ENCODE data around the gene ACVR1B. TPM values are rescaled to one million over a fixed set of nuclear protein-coding genes. Genes with fewer than 3 reads are reported as not detected.

ACVR1B gene
- total and polyA plus RNA-seq, 2 donors (not counting 3 experiments of a cell fraction or from before 2014, with no cell fraction given): 29.0 to 33.7 TPM

DNA sequence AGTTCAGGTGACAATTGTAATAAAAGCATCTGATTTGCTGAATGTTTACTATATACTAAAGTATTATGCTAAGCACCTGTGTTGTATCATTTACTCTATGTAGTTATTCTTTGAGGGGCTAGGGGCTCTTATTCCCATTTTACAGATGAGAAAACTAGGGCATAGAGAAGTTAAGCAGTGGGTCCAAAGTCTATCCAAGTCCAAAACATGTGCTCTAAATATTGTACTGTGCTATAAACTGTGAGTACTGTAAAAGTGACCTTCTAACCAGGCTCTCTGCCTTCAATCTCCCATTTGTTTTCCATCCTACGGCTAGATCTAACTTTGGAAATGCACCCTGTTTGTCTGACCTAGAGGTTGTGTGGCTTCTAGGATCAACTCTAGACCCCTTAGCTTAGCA is 9.0 kb downstream of the ACVR1B start:
- dilution Hi-C loops (cut with MboI; ENCODE audit: extremely low pct_ligation_motif_present, low sequenced_read_pairs) (no loop called here), intact Hi-C loops (cut with micrococcal nuclease) (no loop called here)
- peaks cover 5% of the 10 kb centered on the region for H4K20me1 ChIP-seq (replicated peaks; ENCODE audit: control insufficient read depth, extremely low read depth, insufficient read depth, low read length)
- H3K9me1 ChIP-seq (replicated peaks; ENCODE audit: control insufficient read depth, extremely low read depth, insufficient read depth, low read length): no peaks in the 10 kb centered on the region
- peaks cover 99% of the 10 kb centered on the region for H3K79me2 ChIP-seq (ENCODE audit: control insufficient read depth, insufficient read depth, low read length)
- no peak overlapping the region for H3K27ac ChIP-seq (ENCODE audit: insufficient read depth, low read depth, low read length)
- peaks cover 0 to 2% of the 10 kb centered on the region in 2 experiments for H3K36me3 ChIP-seq (ENCODE audit: control insufficient read depth in 2 of 2, extremely low read depth in 1 of 2, insufficient read depth in 2 of 2, low read length in 2 of 2)
- no peaks in the 10 kb centered on the region for H3K9me3 ChIP-seq (replicated peaks; ENCODE audit: control insufficient read depth, insufficient read depth, low read length)
- H3K4me3 ChIP-seq (replicated peaks in 1 of 3; ENCODE audit: insufficient read depth in 1 of 3, low read depth in 1 of 3, low read length in 3 of 3): no peak overlapping the region
- no peak for DNase-seq (ENCODE audit: low read depth, low spot score)
- no peak overlapping the region for H3K4me2 ChIP-seq (ENCODE audit: insufficient read depth, low read length)
- no TSS peak for BruUV-seq (replicated peaks)
- no peak for TF ChIP-seq POLR2A (IDR thresholded peaks at IDR 0.05; ENCODE audit: low read depth, low read length)
- TF ChIP-seq MYC (IDR thresholded peaks at IDR 0.05; ENCODE audit: low read depth, low read length): no peak
- TF ChIP-seq EZH2 (IDR thresholded peaks at IDR 0.05; ENCODE audit: borderline replicate concordance, low read depth, low read length, severe bottlenecking): no peak
- TF ChIP-seq FOS (IDR thresholded peaks at IDR 0.05; ENCODE audit: borderline replicate concordance, insufficient read depth, low read length): no peak
- TF ChIP-seq, protein P1, sequence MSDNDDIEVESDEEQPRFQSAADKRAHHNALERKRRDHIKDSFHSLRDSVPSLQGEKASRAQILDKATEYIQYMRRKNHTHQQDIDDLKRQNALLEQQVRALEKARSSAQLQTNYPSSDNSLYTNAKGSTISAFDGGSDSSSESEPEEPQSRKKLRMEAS (IDR thresholded peaks at IDR 0.05; ENCODE audit: insufficient read depth, insufficient read length): no peak
- peaks cover 32% of the 10 kb centered on the region for H3K4me1 ChIP-seq (ENCODE audit: control insufficient read depth, extremely low read depth, insufficient read depth, low read length)
- no peak overlapping the region for H2AFZ ChIP-seq (ENCODE audit: low read depth, low read length)
- CTCF ChIA-PET: interaction anchor here (1.4 to 2.8 kb wide), 4 partner anchors 11 to 37 kb away, joined by 3 to 36 read pairs (median 12); no protein-coding TSS in a partner anchor
- H3K27me3 ChIP-seq (ENCODE audit: control insufficient read depth in 2 of 2, insufficient read depth in 2 of 2, low read length in 2 of 2): no peaks in the 10 kb centered on the region
- H3K9ac ChIP-seq (replicated peaks; ENCODE audit: extremely low read depth, insufficient read depth, low read length): no peak overlapping the region
- POLR2A ChIA-PET: no interaction called here
- FAIRE-seq: no peak

DNA sequence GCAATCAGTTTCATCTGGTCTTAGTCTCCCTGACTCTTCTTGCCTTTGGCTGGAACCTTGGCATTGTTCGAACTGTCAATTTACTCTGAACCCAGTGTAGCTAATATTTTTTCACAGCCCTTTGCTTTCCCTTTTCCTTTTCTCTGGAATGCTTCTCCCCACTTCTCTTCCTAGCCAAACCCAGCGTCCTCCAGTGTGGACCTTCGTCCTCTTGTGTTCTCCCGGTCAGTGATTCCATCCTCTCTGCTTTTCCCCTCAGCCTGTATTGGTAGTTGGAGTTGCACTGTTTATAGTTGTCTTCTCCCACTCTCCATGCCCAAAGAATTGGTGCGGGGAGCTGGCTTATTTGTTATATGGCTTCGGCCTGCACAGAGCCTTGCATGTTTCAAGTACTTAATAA is 9.4 kb downstream of the ACVR1B start:
- FAIRE-seq (no peak), DNase-seq (ENCODE audit: low read depth, low spot score) (no peak)
- no peak overlapping the region for H2AFZ ChIP-seq (ENCODE audit: low read depth, low read length)
- H3K27me3 ChIP-seq (ENCODE audit: control insufficient read depth in 2 of 2, insufficient read depth in 2 of 2, low read length in 2 of 2): no peaks in the 10 kb centered on the region
- POLR2A ChIA-PET: no interaction called here
- no peak overlapping the region for H3K9ac ChIP-seq (replicated peaks; ENCODE audit: extremely low read depth, insufficient read depth, low read length)
- H3K9me3 ChIP-seq (replicated peaks; ENCODE audit: control insufficient read depth, insufficient read depth, low read length): no peaks in the 10 kb centered on the region
- no peak overlapping the region for H3K27ac ChIP-seq (ENCODE audit: insufficient read depth, low read depth, low read length)
- no peak overlapping the region for H3K4me2 ChIP-seq (ENCODE audit: insufficient read depth, low read length)
- TF ChIP-seq MYC (IDR thresholded peaks at IDR 0.05; ENCODE audit: low read depth, low read length) (no peak), POLR2AphosphoS5 (IDR thresholded peaks at IDR 0.05; ENCODE audit: insufficient read depth, low read depth, low read length) (no peak), EZH2 (IDR thresholded peaks at IDR 0.05; ENCODE audit: borderline replicate concordance, low read depth, low read length, severe bottlenecking) (no peak), JUN (IDR thresholded peaks at IDR 0.05; ENCODE audit: borderline replicate concordance, insufficient read depth, insufficient read length, low read depth) (no peak), POLR2A (IDR thresholded peaks at IDR 0.05; ENCODE audit: low read depth, low read length) (no peak), GATA2 (IDR thresholded peaks at IDR 0.05; ENCODE audit: insufficient read depth, insufficient read length, low read depth, low read length) (no peak)
- TF ChIP-seq, protein P1 (IDR thresholded peaks at IDR 0.05; ENCODE audit: insufficient read depth, insufficient read length): no peak
- dilution Hi-C loops (cut with MboI; ENCODE audit: extremely low pct_ligation_motif_present, low sequenced_read_pairs): no loop called here
- CTCF ChIA-PET: interaction anchor here (1.4 to 2.8 kb wide), 4 partner anchors 10 to 37 kb away, joined by 3 to 36 read pairs (median 12); no protein-coding TSS in a partner anchor
- H3K36me3 ChIP-seq (ENCODE audit: control insufficient read depth in 2 of 2, extremely low read depth in 1 of 2, insufficient read depth in 2 of 2, low read length in 2 of 2): peaks cover 0 to 2% of the 10 kb centered on the region in 2 experiments
- intact Hi-C loops (cut with micrococcal nuclease): no loop called here
- H4K20me1 ChIP-seq (replicated peaks; ENCODE audit: control insufficient read depth, extremely low read depth, insufficient read depth, low read length): peaks cover 7% of the 10 kb centered on the region
- BruUV-seq (replicated peaks): no TSS peak
- no peaks in the 10 kb centered on the region for H3K9me1 ChIP-seq (replicated peaks; ENCODE audit: control insufficient read depth, extremely low read depth, insufficient read depth, low read length)
- peaks cover 29% of the 10 kb centered on the region for H3K4me1 ChIP-seq (ENCODE audit: control insufficient read depth, extremely low read depth, insufficient read depth, low read length)
- no peak overlapping the region for H3K4me3 ChIP-seq (replicated peaks in 1 of 3; ENCODE audit: insufficient read depth in 1 of 3, low read depth in 1 of 3, low read length in 3 of 3)
- peaks cover 99% of the 10 kb centered on the region for H3K79me2 ChIP-seq (ENCODE audit: control insufficient read depth, insufficient read depth, low read length)
